ENCODE data around the gene LCE3A.

LCE3A gene

GRCh38 chr1:152646656-152647055, 23.8 kb upstream of the LCE3A start:
- Histone ChIP-seq H3K4me2 (ENCODE audit: low read length) (no peak overlapping the region), H3K27me3 (ENCODE audit: control insufficient read depth, low read length) (0 out of 2 replicates have a peak, but pooled peaks cover 7% of the 10 kb centered on the region), H3K9me3 (ENCODE audit: control insufficient read depth, insufficient read depth, low read length) (no peaks in the 10 kb centered on the region), H3F3A (ENCODE audit: control insufficient read depth, insufficient read depth) (no peaks in the 10 kb centered on the region), H3K79me2 (ENCODE audit: control insufficient read depth, low read length) (no peaks in the 10 kb centered on the region), H3K36me3 (ENCODE audit: control insufficient read depth, low read length) (no peaks in the 10 kb centered on the region), H3K27ac (ENCODE audit: low read depth, low read length) (no peak overlapping the region), H4K20me1 (ENCODE audit: control insufficient read depth, insufficient read depth, low read depth, low read length) (no peaks in the 10 kb centered on the region), H3K4me3 (ENCODE audit: low read length) (no peak overlapping the region), H3K4me1 (ENCODE audit: control insufficient read depth, low read length) (no peaks in the 10 kb centered on the region), H3K9me2 (replicated peaks; ENCODE audit: control insufficient read depth, low read length) (no peaks in the 10 kb centered on the region)
- TF ChIP-seq, protein P1, sequence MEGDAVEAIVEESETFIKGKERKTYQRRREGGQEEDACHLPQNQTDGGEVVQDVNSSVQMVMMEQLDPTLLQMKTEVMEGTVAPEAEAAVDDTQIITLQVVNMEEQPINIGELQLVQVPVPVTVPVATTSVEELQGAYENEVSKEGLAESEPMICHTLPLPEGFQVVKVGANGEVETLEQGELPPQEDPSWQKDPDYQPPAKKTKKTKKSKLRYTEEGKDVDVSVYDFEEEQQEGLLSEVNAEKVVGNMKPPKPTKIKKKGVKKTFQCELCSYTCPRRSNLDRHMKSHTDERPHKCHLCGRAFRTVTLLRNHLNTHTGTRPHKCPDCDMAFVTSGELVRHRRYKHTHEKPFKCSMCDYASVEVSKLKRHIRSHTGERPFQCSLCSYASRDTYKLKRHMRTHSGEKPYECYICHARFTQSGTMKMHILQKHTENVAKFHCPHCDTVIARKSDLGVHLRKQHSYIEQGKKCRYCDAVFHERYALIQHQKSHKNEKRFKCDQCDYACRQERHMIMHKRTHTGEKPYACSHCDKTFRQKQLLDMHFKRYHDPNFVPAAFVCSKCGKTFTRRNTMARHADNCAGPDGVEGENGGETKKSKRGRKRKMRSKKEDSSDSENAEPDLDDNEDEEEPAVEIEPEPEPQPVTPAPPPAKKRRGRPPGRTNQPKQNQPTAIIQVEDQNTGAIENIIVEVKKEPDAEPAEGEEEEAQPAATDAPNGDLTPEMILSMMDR (IDR thresholded peaks at IDR 0.05; ENCODE audit: low read depth, low read length, poor library complexity, severe bottlenecking): no peak
- TF ChIP-seq EZH2phosphoT487 (IDR thresholded peaks at IDR 0.05; ENCODE audit: borderline replicate concordance, low read length): no peak

DNA sequence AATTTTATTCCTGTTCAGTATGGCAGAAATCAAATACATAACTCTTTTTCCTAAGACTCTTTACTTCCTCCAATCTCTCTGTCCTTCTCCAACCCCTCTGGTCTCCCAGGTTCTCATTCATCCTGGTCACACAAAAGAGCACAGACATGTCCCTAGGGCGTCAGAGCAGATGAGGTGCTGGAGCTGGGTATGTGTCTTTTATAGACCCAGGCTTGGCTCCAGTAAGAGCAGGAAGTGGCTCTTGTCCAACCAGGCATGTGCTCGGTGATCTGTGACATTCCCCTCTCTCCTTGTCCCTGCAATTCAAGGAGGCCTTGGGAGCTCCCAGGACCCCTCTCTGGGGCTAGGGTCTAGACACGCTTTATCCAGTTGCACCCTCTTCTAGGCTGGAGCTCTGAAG, 22.2 kb upstream of the LCE3A start:
- Histone ChIP-seq H3K9me2 (replicated peaks; ENCODE audit: control insufficient read depth, low read length) (no peaks in the 10 kb centered on the region), H3K4me1 (ENCODE audit: control insufficient read depth, low read length) (no peaks in the 10 kb centered on the region), H3K4me2 (ENCODE audit: low read length) (no peak overlapping the region), H3K27ac (ENCODE audit: low read depth, low read length) (no peak overlapping the region), H4K20me1 (ENCODE audit: control insufficient read depth, insufficient read depth, low read depth, low read length) (no peaks in the 10 kb centered on the region), H3F3A (ENCODE audit: control insufficient read depth, insufficient read depth) (no peaks in the 10 kb centered on the region), H3K27me3 (ENCODE audit: control insufficient read depth, low read length) (0 out of 2 replicates have a peak, but pooled peaks cover 7% of the 10 kb centered on the region), H3K4me3 (ENCODE audit: low read length) (no peak overlapping the region), H3K36me3 (ENCODE audit: control insufficient read depth, low read length) (no peaks in the 10 kb centered on the region), H3K79me2 (ENCODE audit: control insufficient read depth, low read length) (no peaks in the 10 kb centered on the region), H3K9me3 (ENCODE audit: control insufficient read depth, insufficient read depth, low read length) (no peaks in the 10 kb centered on the region)
- no peak for TF ChIP-seq EZH2phosphoT487 (IDR thresholded peaks at IDR 0.05; ENCODE audit: borderline replicate concordance, low read length)
- TF ChIP-seq, protein P1 (IDR thresholded peaks at IDR 0.05; ENCODE audit: low read depth, low read length, poor library complexity, severe bottlenecking): no peak

- Histone ChIP-seq H3K4me3 (ENCODE audit: low read length) (no peak overlapping the region), H3K79me2 (ENCODE audit: control insufficient read depth, low read length) (no peaks in the 10 kb centered on the region), H3F3A (ENCODE audit: control insufficient read depth, insufficient read depth) (no peaks in the 10 kb centered on the region), H3K27ac (ENCODE audit: low read depth, low read length) (no peak overlapping the region), H3K4me2 (ENCODE audit: low read length) (no peak overlapping the region), H3K27me3 (ENCODE audit: control insufficient read depth, low read length) (0 out of 2 replicates have a peak, but pooled peaks cover 3% of the 10 kb centered on the region), H3K36me3 (ENCODE audit: control insufficient read depth, low read length) (no peaks in the 10 kb centered on the region), H3K4me1 (ENCODE audit: control insufficient read depth, low read length) (no peaks in the 10 kb centered on the region), H3K9me2 (replicated peaks; ENCODE audit: control insufficient read depth, low read length) (no peaks in the 10 kb centered on the region), H4K20me1 (ENCODE audit: control insufficient read depth, insufficient read depth, low read depth, low read length) (no peaks in the 10 kb centered on the region), H3K9me3 (ENCODE audit: control insufficient read depth, insufficient read depth, low read length) (no peaks in the 10 kb centered on the region)
- TF ChIP-seq, protein P1 (IDR thresholded peaks at IDR 0.05; ENCODE audit: low read depth, low read length, poor library complexity, severe bottlenecking): no peak
- no peak for TF ChIP-seq EZH2phosphoT487 (IDR thresholded peaks at IDR 0.05; ENCODE audit: borderline replicate concordance, low read length)
Observed at GRCh38 chr1:152643945-152644344, 21.0 kb upstream of the LCE3A start.
